Panc1 (cell line): ENCODE measurements around the gene CTTNBP2NL. TPM values are rescaled to one million over a fixed set of nuclear protein-coding genes. Genes with fewer than 3 reads are reported as not detected.

Experiments
- ATAC-seq: fragments of 200-7000 bp; cut with Tn5 transposase; 2 replicates; pipeline ENCODE4 v1.9.1; 2020; ENCODE audit warnings: mild to moderate bottlenecking, moderate library complexity
- BruUV-seq: library from RNA; stranded (reverse); fragments of 400-500 nt; replicated peaks from 2 replicates; lab custom pipeline; 2021; lab: Mats Ljungman, UMichigan
- CTCF ChIA-PET: fragments of 300-600 bp; sonication (Branson Sonifier 250); formaldehyde crosslinking; loops from one replicate; lab custom pipeline; 2022; ENCODE audit warnings: antibody characterized with exemption; lab: Charles Lee
- POLR2A ChIA-PET: fragments of 300-600 bp; sonication (Branson Sonifier 250); formaldehyde crosslinking; loops from one replicate; lab custom pipeline; 2022; ENCODE audit warnings: antibody characterized with exemption; lab: Charles Lee
- DNase-seq: peaks from one replicate; pipeline ENCODE4 v3.0.0-alpha.2; 2010; ENCODE audit warnings: low read depth, low spot score
- H3K27ac ChIP-seq: 2 replicates; pipeline ENCODE4 v1.5.1; 2011; ENCODE audit warnings: mild to moderate bottlenecking, low read length, inconsistent platforms
- H3K27me3 ChIP-seq: fragments of 200-500 bp; sonication (Bioruptor generic); 2 replicates; pipeline ENCODE4 v1.6.0; 2014; ENCODE audit warnings: low read length, inconsistent platforms; ENCODE audit not compliant: control insufficient read depth, insufficient read depth
- H3K36me3 ChIP-seq: fragments of 200-500 bp; sonication (Bioruptor generic); 2 replicates; pipeline ENCODE4 v1.5.1; 2014; ENCODE audit warnings: inconsistent platforms, mild to moderate bottlenecking, low read length, moderate library complexity; ENCODE audit not compliant: control insufficient read depth, insufficient read depth
- H3K4me1 ChIP-seq: 2 replicates; pipeline ENCODE4 v1.5.1; 2011; ENCODE audit warnings: inconsistent platforms, mild to moderate bottlenecking, low read length, moderate library complexity; ENCODE audit not compliant: control insufficient read depth, insufficient read depth
- H3K4me3 ChIP-seq, 2 experiments: 2 replicates each; pipeline ENCODE4 v1.5.1; 2011 to 2012; ENCODE audit warnings: low read depth in 2 of 2, low read length in 2 of 2, mild to moderate bottlenecking in 2 of 2, inconsistent platforms in 1 of 2, moderate library complexity in 1 of 2
- H3K9me3 ChIP-seq: fragments of 200-500 bp; sonication (Bioruptor generic); 2 replicates; pipeline ENCODE4 v1.5.1; 2014; ENCODE audit warnings: low read depth, mild to moderate bottlenecking, inconsistent platforms, low read length, moderate library complexity; ENCODE audit not compliant: control insufficient read depth, insufficient read depth
- POLR2AphosphoS5 ChIP-seq: IDR thresholded peaks from 2 replicates; pipeline ENCODE4 v1.6.1; 2012; ENCODE audit warnings: mild to moderate bottlenecking, low read depth, low read length, moderate library complexity
- REST ChIP-seq, 2 experiments: IDR thresholded peaks; 2 replicates each; pipeline ENCODE4 v1.6.1; 2011 to 2012; ENCODE audit warnings: low read depth in 2 of 2, control low read depth in 1 of 2, low read length in 1 of 2, mild to moderate bottlenecking in 1 of 2, moderate library complexity in 1 of 2; ENCODE audit not compliant: insufficient read depth in 1 of 2
- SIN3A ChIP-seq: IDR thresholded peaks from 2 replicates; pipeline ENCODE4 v1.6.1; 2012; ENCODE audit warnings: low read depth, mild to moderate bottlenecking, low read length, moderate library complexity, borderline replicate concordance; ENCODE audit not compliant: insufficient read depth
- TCF7L2 ChIP-seq: IDR thresholded peaks from 2 replicates; pipeline ENCODE4 v1.6.1; 2011; ENCODE audit warnings: mild to moderate bottlenecking, low read depth, low read length, inconsistent platforms
- in situ Hi-C: cut with HindIII; loops from 2 replicates; pipeline ENCODE4 v1.10.0; 2016; ENCODE audit warnings: low sequenced_read_pairs, low pct_unique_long_range_greater_than_20kb
- intact Hi-C: fragments of 100-400 bp; cut with micrococcal nuclease; formaldehyde crosslinking; loops from one replicate; pipeline ENCODE4 v1.10.0; 2022; ENCODE audit not compliant: unreplicated experiment
- total RNA-seq: library from RNA; stranded (reverse); gene quantifications from one replicate; pipeline ENCODE4 v1.2.1, GENCODE V29; 2021; ENCODE audit not compliant: unreplicated experiment
- TF ChIP-seq, protein P1 (sequence below): fragments of 450-650 bp; IDR thresholded peaks from 2 replicates; pipeline ENCODE4 v1.5.1; 2017; ENCODE audit warnings: mild to moderate bottlenecking

Gene CTTNBP2NL
- total RNA-seq, 1 experiment from 2014 or later: 18.4 TPM

DNA sequence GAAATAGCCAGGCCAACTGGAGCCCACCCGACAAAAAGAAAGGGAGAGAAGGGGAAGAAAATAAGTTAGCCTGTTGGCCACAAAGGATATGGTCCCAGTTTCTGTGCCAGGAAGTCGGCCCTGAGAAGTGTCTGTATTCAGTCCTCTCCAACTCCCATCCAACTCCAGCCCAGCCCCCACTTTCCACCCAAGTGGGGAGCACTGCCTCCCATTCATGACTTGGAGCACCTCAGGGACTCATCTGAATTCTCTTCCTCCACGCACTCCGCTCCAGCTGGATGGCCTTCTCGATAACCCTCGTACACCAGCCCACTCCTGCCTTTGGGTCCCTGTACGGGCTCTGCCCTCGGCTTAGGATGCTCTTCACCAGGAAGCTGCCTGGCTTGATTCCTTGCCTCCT is 110.7 kb downstream of the CTTNBP2NL start:
- H3K4me1 ChIP-seq: no peaks in the 10 kb centered on the region
- CTCF ChIA-PET: no interaction called here
- TF ChIP-seq, protein P1, sequence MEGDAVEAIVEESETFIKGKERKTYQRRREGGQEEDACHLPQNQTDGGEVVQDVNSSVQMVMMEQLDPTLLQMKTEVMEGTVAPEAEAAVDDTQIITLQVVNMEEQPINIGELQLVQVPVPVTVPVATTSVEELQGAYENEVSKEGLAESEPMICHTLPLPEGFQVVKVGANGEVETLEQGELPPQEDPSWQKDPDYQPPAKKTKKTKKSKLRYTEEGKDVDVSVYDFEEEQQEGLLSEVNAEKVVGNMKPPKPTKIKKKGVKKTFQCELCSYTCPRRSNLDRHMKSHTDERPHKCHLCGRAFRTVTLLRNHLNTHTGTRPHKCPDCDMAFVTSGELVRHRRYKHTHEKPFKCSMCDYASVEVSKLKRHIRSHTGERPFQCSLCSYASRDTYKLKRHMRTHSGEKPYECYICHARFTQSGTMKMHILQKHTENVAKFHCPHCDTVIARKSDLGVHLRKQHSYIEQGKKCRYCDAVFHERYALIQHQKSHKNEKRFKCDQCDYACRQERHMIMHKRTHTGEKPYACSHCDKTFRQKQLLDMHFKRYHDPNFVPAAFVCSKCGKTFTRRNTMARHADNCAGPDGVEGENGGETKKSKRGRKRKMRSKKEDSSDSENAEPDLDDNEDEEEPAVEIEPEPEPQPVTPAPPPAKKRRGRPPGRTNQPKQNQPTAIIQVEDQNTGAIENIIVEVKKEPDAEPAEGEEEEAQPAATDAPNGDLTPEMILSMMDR: no peak
- TF ChIP-seq POLR2AphosphoS5: no peak
- TF ChIP-seq SIN3A: no peak
- no peak for TF ChIP-seq REST (IDR thresholded peaks at IDR 0.05; ENCODE audit: insufficient read depth in 1 of 2, low read depth in 2 of 2, low read length in 1 of 2)
- no peak for TF ChIP-seq TCF7L2
- no peak overlapping the region for H3K27ac ChIP-seq
- in situ Hi-C loops (no loop called here), intact Hi-C loops (loop anchor here (10.0 kb wide), 1 partner anchor 108 kb away; the partner anchor contains the start of genes CAPZA1 and ST7L)
- BruUV-seq: no TSS peak
- H3K4me3 ChIP-seq: no peak overlapping the region
- H3K36me3 ChIP-seq: no peaks in the 10 kb centered on the region
- no peak for DNase-seq
- POLR2A ChIA-PET: no interaction called here
- no peaks in the 10 kb centered on the region for H3K9me3 ChIP-seq
- no peak for ATAC-seq
- no peaks in the 10 kb centered on the region for H3K27me3 ChIP-seq

GRCh38 chr1:112507336-112507735 is 111.3 kb downstream of the CTTNBP2NL start:
- POLR2A ChIA-PET: no interaction called here
- intact Hi-C loops (loop anchor here (10.0 kb wide), 1 partner anchor 107 kb away; the partner anchor contains the start of genes CAPZA1 and ST7L), in situ Hi-C loops (no loop called here)
- TF ChIP-seq, protein P1: no peak
- TF ChIP-seq TCF7L2 (no peak), POLR2AphosphoS5 (no peak), SIN3A (no peak), REST (IDR thresholded peaks at IDR 0.05; ENCODE audit: insufficient read depth in 1 of 2, low read depth in 2 of 2, low read length in 1 of 2) (no peak)
- H3K36me3 ChIP-seq: no peaks in the 10 kb centered on the region
- ATAC-seq: no peak
- no peaks in the 10 kb centered on the region for H3K27me3 ChIP-seq
- CTCF ChIA-PET: no interaction called here
- H3K27ac ChIP-seq: no peak overlapping the region
- no peak for DNase-seq
- H3K9me3 ChIP-seq: no peaks in the 10 kb centered on the region
- H3K4me3 ChIP-seq: no peak overlapping the region
- BruUV-seq: no TSS peak
- H3K4me1 ChIP-seq: no peaks in the 10 kb centered on the region
